Fibroblast of lung (primary cell): ENCODE data around the gene GPC6. TPM values are rescaled to one million over a fixed set of nuclear protein-coding genes. Genes with fewer than 3 reads are reported as not detected.
"Not testable (repeated sequence)": the region's sequence is repeated elsewhere in the genome, so short reads cannot be mapped to it uniquely, and the experiment has no call there.

Experiments used
- DNase-seq, 2 donors: peaks; one replicate each; pipeline versions ENCODE4 v3.0.0 to v3.0.0-alpha.2; 2010; ENCODE audit warnings: low read depth in 2 of 2
- H2AFZ ChIP-seq: 2 replicates; pipeline ENCODE4 v1.5.1; 2012; ENCODE audit warnings: low read length, control low read depth, inconsistent platforms
- H3K27ac ChIP-seq: 2 replicates; pipeline ENCODE4 v1.5.1; 2011; ENCODE audit warnings: low read length, control low read depth; ENCODE audit not compliant: insufficient read depth
- H3K27me3 ChIP-seq: 2 replicates; pipeline ENCODE4 v1.5.1; 2011; ENCODE audit warnings: mild to moderate bottlenecking, low read length; ENCODE audit not compliant: control insufficient read depth, insufficient read depth
- H3K36me3 ChIP-seq: 2 replicates; pipeline ENCODE4 v1.5.1; 2011; ENCODE audit warnings: low read length; ENCODE audit not compliant: control insufficient read depth, insufficient read depth
- H3K4me1 ChIP-seq: 2 replicates; pipeline ENCODE4 v1.5.1; 2011; ENCODE audit warnings: low read length; ENCODE audit not compliant: control insufficient read depth, insufficient read depth; ENCODE audit errors: extremely low read depth
- H3K4me2 ChIP-seq: 2 replicates; pipeline ENCODE4 v1.5.1; 2011; ENCODE audit warnings: low read length, control low read depth; ENCODE audit not compliant: insufficient read depth; ENCODE audit errors: extremely low read depth
- H3K4me3 ChIP-seq, 4 experiments: fragments of 200-600 bp in 1 of 4; sonication (generic) in 1 of 4; replicated peaks in 1 of 4; 2 replicates each; pipeline ENCODE4 v1.5.1; 2011 to 2016; ENCODE audit warnings: low read length in 4 of 4, low read depth in 3 of 4, mild to moderate bottlenecking in 3 of 4, control low read depth in 2 of 4, inconsistent platforms in 1 of 4, mixed read lengths in 1 of 4; ENCODE audit not compliant: insufficient read depth in 1 of 4; ENCODE audit errors: control extremely low read depth in 1 of 4
- H3K79me2 ChIP-seq: 2 replicates; pipeline ENCODE4 v1.5.1; 2012; ENCODE audit warnings: mild to moderate bottlenecking, low read length, inconsistent platforms; ENCODE audit not compliant: control insufficient read depth, insufficient read depth
- H3K9ac ChIP-seq: 2 replicates; pipeline ENCODE4 v1.5.1; 2011; ENCODE audit warnings: mild to moderate bottlenecking, low read length, control low read depth; ENCODE audit not compliant: insufficient read depth
- H3K9me3 ChIP-seq: 2 replicates; pipeline ENCODE4 v1.5.1; 2012; ENCODE audit warnings: low read depth, low read length; ENCODE audit not compliant: control insufficient read depth, insufficient read depth
- H4K20me1 ChIP-seq: 2 replicates; pipeline ENCODE4 v1.5.1; 2011; ENCODE audit warnings: low read length; ENCODE audit not compliant: control insufficient read depth, insufficient read depth; ENCODE audit errors: extremely low read depth
- CTCF ChIP-seq, 2 donors: IDR thresholded peaks in 1 of 2; conservative IDR thresholded peaks in 1 of 2; 1 replicate in 1 of 2; 2 replicates in 1 of 2; pipeline ENCODE4 v1.5.1; 2011 to 2012; ENCODE audit warnings: low read length in 2 of 2, control low read depth in 1 of 2, inconsistent platforms in 1 of 2, low read depth in 1 of 2, mild to moderate bottlenecking in 1 of 2
- EZH2 ChIP-seq: IDR thresholded peaks from 2 replicates; pipeline ENCODE4 v1.5.1; 2012; ENCODE audit warnings: low read length, control low read depth, mild to moderate bottlenecking; ENCODE audit errors: missing control alignments
- polyA plus RNA-seq, 2 donors: library from polyadenylated mRNA; depleted of rRNA in 1 of 2; stranded (reverse) in 1 of 2; unstranded in 1 of 2; fragments of >200 nt; gene quantifications; 2 replicates each; pipeline ENCODE4 v1.2.1, GENCODE V29; 2011 to 2012; ENCODE audit warnings: missing spikeins in 1 of 2
- total RNA-seq: library from RNA; depleted of rRNA; stranded (reverse); fragments of >200 nt; gene quantifications from 2 replicates; pipeline ENCODE4 v1.2.1, GENCODE V29; 2014

Gene GPC6
- total and polyA plus RNA-seq, 2 donors (not counting 1 experiment from before 2014, with no cell fraction given), result 11.2 to 33.7 TPM

GRCh38 chr13:93199856-93200255 lies 26.8 kb upstream of the GPC6 start:
- no peaks in the 10 kb centered on the region for H3K9me3 ChIP-seq
- H3K27me3 ChIP-seq, result no peaks in the 10 kb centered on the region
- no peak overlapping the region for H3K9ac ChIP-seq
- DNase-seq, result no peak
- no peaks in the 10 kb centered on the region for H3K4me1 ChIP-seq
- no peak for TF ChIP-seq EZH2
- TF ChIP-seq CTCF (conservative IDR thresholded peaks at IDR 0.05 in 1 of 2, IDR thresholded peaks at IDR 0.05 in 1 of 2; ENCODE audit: low read depth in 1 of 2, low read length in 2 of 2), result no peak
- H3K36me3 ChIP-seq, result no peaks in the 10 kb centered on the region
- no peak overlapping the region for H3K4me2 ChIP-seq
- H3K27ac ChIP-seq, result no peak overlapping the region
- H3K4me3 ChIP-seq, result no peak overlapping the region
- no peaks in the 10 kb centered on the region for H4K20me1 ChIP-seq
- no peak overlapping the region for H2AFZ ChIP-seq
- no peaks in the 10 kb centered on the region for H3K79me2 ChIP-seq

- DNase-seq, result no peak
- Histone ChIP-seq H3K79me2 (no peaks in the 10 kb centered on the region), H3K27ac (no peak overlapping the region), H3K9ac (no peak overlapping the region), H3K27me3 (no peaks in the 10 kb centered on the region), H3K4me1 (no peaks in the 10 kb centered on the region), H3K4me2 (no peak overlapping the region), H3K36me3 (no peaks in the 10 kb centered on the region), H2AFZ (no peak overlapping the region), H3K4me3 (no peak overlapping the region), H4K20me1 (no peaks in the 10 kb centered on the region), H3K9me3 (no peaks in the 10 kb centered on the region)
- no peak for TF ChIP-seq EZH2
- no peak for TF ChIP-seq CTCF (conservative IDR thresholded peaks at IDR 0.05 in 1 of 2, IDR thresholded peaks at IDR 0.05 in 1 of 2; ENCODE audit: low read depth in 1 of 2, low read length in 2 of 2)
These were observed 26.0 kb upstream of the GPC6 start for GRCh38 chr13:93200626-93201025.

GRCh38 chr13:93201992-93202558 lies 24.5 kb upstream of the GPC6 start:
- H3K27ac ChIP-seq, result no peak overlapping the region
- H3K4me2 ChIP-seq, result no peak overlapping the region
- no peak for TF ChIP-seq EZH2
- no peak for TF ChIP-seq CTCF (conservative IDR thresholded peaks at IDR 0.05 in 1 of 2, IDR thresholded peaks at IDR 0.05 in 1 of 2; ENCODE audit: low read depth in 1 of 2, low read length in 2 of 2)
- no peaks in the 10 kb centered on the region for H3K36me3 ChIP-seq
- H3K9ac ChIP-seq, result no peak overlapping the region
- no peaks in the 10 kb centered on the region for H3K27me3 ChIP-seq
- H4K20me1 ChIP-seq, result no peaks in the 10 kb centered on the region
- DNase-seq, result no peak
- no peaks in the 10 kb centered on the region for H3K9me3 ChIP-seq
- no peaks in the 10 kb centered on the region for H3K79me2 ChIP-seq
- no peak overlapping the region for H3K4me3 ChIP-seq
- no peaks in the 10 kb centered on the region for H3K4me1 ChIP-seq
- H2AFZ ChIP-seq, result no peak overlapping the region

GRCh38 chr13:93206778-93207392 lies 19.7 kb upstream of the GPC6 start:
- H3K27ac ChIP-seq, H3K79me2 ChIP-seq, H3K9ac ChIP-seq, H4K20me1 ChIP-seq, H3K9me3 ChIP-seq, H3K4me3 ChIP-seq, H3K27me3 ChIP-seq, DNase-seq, H3K36me3 ChIP-seq, H2AFZ ChIP-seq, H3K4me1 ChIP-seq, H3K4me2 ChIP-seq: not testable (repeated sequence)
